GM13976 (cell line): Measurements from ENCODE around the gene KCNJ2.

ENCODE experiments used
- DNase-seq: peaks from one replicate; pipeline ENCODE4 v3.0.0; 2012; ENCODE audit warnings: low spot score
- CTCF ChIP-seq: IDR thresholded peaks from 2 replicates; pipeline ENCODE4 v1.5.1; 2012; ENCODE audit warnings: borderline replicate concordance, mild to moderate bottlenecking; ENCODE audit not compliant: insufficient read depth; ENCODE audit errors: extremely low read depth, missing control alignments, control extremely low read depth
- in situ Hi-C: fragments of 300-500 bp; cut with MboI; formaldehyde crosslinking; loops from one replicate; pipeline ENCODE4 v1.12.0; 2022; ENCODE audit warnings: low sequenced_read_pairs, mixed read lengths, inconsistent platforms; ENCODE audit not compliant: unreplicated experiment

Gene KCNJ2

GRCh38 chr17:70168977-70169708 is at the start of gene KCNJ2:
Gene KCNJ2 (plus strand): TSS chr17:70169532. CDS start chr17:70175040, 5,508 bp downstream.
- no peak for TF ChIP-seq CTCF
- peak; percentile 90 for DNase-seq
- in situ Hi-C loops, result loop anchor here (25.0 kb wide), 1 partner anchor 393 kb away; no protein-coding TSS in a partner anchor

GRCh38 chr17:70119545-70119944 is 49.8 kb upstream of the KCNJ2 start:
- DNase-seq, result no peak
- TF ChIP-seq CTCF, result no peak
- in situ Hi-C loops, result no loop called here

- in situ Hi-C loops, result no loop called here
- no peak for DNase-seq
- no peak for TF ChIP-seq CTCF
These were observed 49.3 kb upstream of the KCNJ2 start for GRCh38 chr17:70119983-70120382.

- no peak for TF ChIP-seq CTCF
- in situ Hi-C loops, result no loop called here
These were observed 48.9 kb upstream of the KCNJ2 start for GRCh38 chr17:70120425-70120824.

GRCh38 chr17:70121126-70121525 is 48.2 kb upstream of the KCNJ2 start:
- no peak for DNase-seq
- in situ Hi-C loops, result no loop called here
- TF ChIP-seq CTCF, result no peak

More at GRCh38 chr17:70120425-70120824, 48.9 kb upstream of the KCNJ2 start:
- DNase-seq, result no peak

- no peak for DNase-seq
These were observed 46.1 kb upstream of the KCNJ2 start for GRCh38 chr17:70123193-70123592.

More at GRCh38 chr17:70123193-70123592, 46.1 kb upstream of the KCNJ2 start:
- in situ Hi-C loops, result no loop called here
- TF ChIP-seq CTCF, result no peak
